ENCODE data around the gene STXBP6. TPM values are rescaled to one million over a fixed set of nuclear protein-coding genes. Genes with fewer than 3 reads are reported as not detected.
"Not testable (repeated sequence)": the region's sequence is repeated elsewhere in the genome, so short reads cannot be mapped to it uniquely, and the experiment has no call there.

Gene STXBP6
- total RNA-seq, 1 donor from 2014 or later = 11.0 TPM

DNA sequence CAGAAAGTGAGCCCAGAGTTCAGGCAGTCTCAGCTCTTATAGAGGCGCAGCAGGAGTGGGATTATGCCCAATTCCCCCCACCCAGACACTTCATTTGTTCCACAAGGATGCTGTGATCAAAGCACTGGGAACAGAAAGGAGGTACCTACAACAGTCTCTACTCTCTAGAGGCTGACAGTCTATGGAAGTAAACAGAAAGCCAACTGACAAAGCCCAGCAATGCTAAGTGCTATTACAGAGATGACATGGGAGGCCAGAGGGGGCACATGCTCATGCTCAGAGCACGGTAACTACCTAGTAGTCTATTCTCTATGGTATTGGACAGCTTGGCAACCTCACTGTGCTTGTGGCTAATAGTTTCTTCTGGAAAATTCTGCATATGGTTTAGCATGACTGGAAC lies 85.9 kb downstream of the STXBP6 start:
- no peaks in the 10 kb centered on the region for H3K36me3 ChIP-seq
- H3K27ac ChIP-seq = no peak overlapping the region
- no peaks in the 10 kb centered on the region for H3K27me3 ChIP-seq
- H3K27me3 Mint-ChIP-seq (ENCODE audit: insufficient read depth, low read depth) = peaks cover 2% of the 10 kb centered on the region
- H3K27ac Mint-ChIP-seq = no peak overlapping the region
- no peaks in the 10 kb centered on the region for H4K20me1 ChIP-seq (ENCODE audit: low read depth)
- H3K4me3 ChIP-seq = no peak overlapping the region
- H3F3A ChIP-seq (ENCODE audit: low read depth) = no peaks in the 10 kb centered on the region
- no peaks in the 10 kb centered on the region for H3K9me3 Mint-ChIP-seq
- TF ChIP-seq EZH2phosphoT487 (IDR thresholded peaks at IDR 0.05) (no peak), EZH2 (IDR thresholded peaks at IDR 0.05) (no peak), CTCF (IDR thresholded peaks at IDR 0.05) (no peak)
- H3K4me3 Mint-ChIP-seq = no peak overlapping the region
- H3K4me1 Mint-ChIP-seq = no peaks in the 10 kb centered on the region
- H3K9me3 ChIP-seq (ENCODE audit: low read depth) = no peaks in the 10 kb centered on the region
- no peaks in the 10 kb centered on the region for H3K79me2 ChIP-seq (ENCODE audit: low read depth)
- peak; percentile 14 for DNase-seq (ENCODE audit: low spot score)
- no peaks in the 10 kb centered on the region for H3K36me3 Mint-ChIP-seq
- no peak overlapping the region for H3K9ac ChIP-seq
- H3K4me1 ChIP-seq = no peaks in the 10 kb centered on the region
- no peak overlapping the region for H3K4me2 ChIP-seq
- H2AFZ ChIP-seq (replicated peaks) = no peak overlapping the region

DNA sequence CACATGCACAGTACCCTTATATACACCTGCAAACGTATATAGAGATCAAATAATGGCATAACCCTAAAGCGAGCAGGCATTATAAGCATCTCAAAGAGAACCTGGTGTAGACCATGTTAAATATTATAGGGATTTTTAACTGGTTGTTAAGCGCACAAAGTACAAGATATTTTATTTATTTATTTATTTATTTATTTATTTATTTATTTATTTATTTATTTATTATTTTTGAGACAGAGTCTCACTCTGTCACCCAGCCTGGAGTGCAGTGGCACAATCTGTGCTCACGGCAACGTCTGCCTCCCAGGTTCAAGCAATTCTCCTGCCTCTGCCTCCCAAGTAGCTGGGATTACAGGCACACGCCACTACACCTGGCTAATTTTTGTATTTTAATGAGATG lies 87.8 kb downstream of the STXBP6 start:
- not testable (repeated sequence) for H3F3A ChIP-seq (ENCODE audit: low read depth); H3K36me3 ChIP-seq; H3K4me1 ChIP-seq; H3K4me2 ChIP-seq; H2AFZ ChIP-seq (replicated peaks); H3K27me3 Mint-ChIP-seq (ENCODE audit: insufficient read depth, low read depth); H3K27ac Mint-ChIP-seq; H3K36me3 Mint-ChIP-seq; H3K27ac ChIP-seq; H3K27me3 ChIP-seq; H3K4me3 Mint-ChIP-seq; H4K20me1 ChIP-seq (ENCODE audit: low read depth); H3K4me1 Mint-ChIP-seq; H3K9me3 Mint-ChIP-seq; H3K79me2 ChIP-seq (ENCODE audit: low read depth); DNase-seq (ENCODE audit: low spot score); H3K4me3 ChIP-seq; H3K9ac ChIP-seq; H3K9me3 ChIP-seq (ENCODE audit: low read depth)

GRCh38 chr14:24960816-24961215 lies 89.1 kb downstream of the STXBP6 start:
- Histone ChIP-seq H4K20me1 (ENCODE audit: low read depth) (no peaks in the 10 kb centered on the region), H3F3A (ENCODE audit: low read depth) (peaks cover 6% of the 10 kb centered on the region), H3K27ac (no peak overlapping the region), H3K9me3 (ENCODE audit: low read depth) (no peaks in the 10 kb centered on the region), H3K9ac (no peak overlapping the region), H3K4me3 (no peak overlapping the region), H3K27me3 (no peaks in the 10 kb centered on the region), H2AFZ (replicated peaks) (no peak overlapping the region), H3K4me1 (peaks cover 9% of the 10 kb centered on the region), H3K79me2 (ENCODE audit: low read depth) (no peaks in the 10 kb centered on the region), H3K4me2 (no peak overlapping the region), H3K36me3 (no peaks in the 10 kb centered on the region)
- Mint-ChIP-seq H3K4me1 (peaks cover 3% of the 10 kb centered on the region), H3K27ac (no peak overlapping the region), H3K9me3 (no peaks in the 10 kb centered on the region), H3K4me3 (no peak overlapping the region), H3K27me3 (ENCODE audit: insufficient read depth, low read depth) (peaks cover 2% of the 10 kb centered on the region), H3K36me3 (no peaks in the 10 kb centered on the region)
- DNase-seq (ENCODE audit: low spot score) = no peak
- TF ChIP-seq EZH2phosphoT487 (IDR thresholded peaks at IDR 0.05) (no peak), CTCF (IDR thresholded peaks at IDR 0.05) (no peak), EZH2 (IDR thresholded peaks at IDR 0.05) (no peak)

GRCh38 chr14:24959791-24960331 lies 90.1 kb downstream of the STXBP6 start:
- H3K27ac Mint-ChIP-seq = no peak overlapping the region
- no peak overlapping the region for H3K9ac ChIP-seq
- no peaks in the 10 kb centered on the region for H3K27me3 ChIP-seq
- no peaks in the 10 kb centered on the region for H3K79me2 ChIP-seq (ENCODE audit: low read depth)
- H3K36me3 Mint-ChIP-seq = no peaks in the 10 kb centered on the region
- no peak overlapping the region for H3K4me3 Mint-ChIP-seq
- TF ChIP-seq CTCF (IDR thresholded peaks at IDR 0.05) (no peak), EZH2phosphoT487 (IDR thresholded peaks at IDR 0.05) (no peak), EZH2 (IDR thresholded peaks at IDR 0.05) (no peak)
- no peak overlapping the region for H2AFZ ChIP-seq (replicated peaks)
- no peaks in the 10 kb centered on the region for H4K20me1 ChIP-seq (ENCODE audit: low read depth)
- peaks cover 5% of the 10 kb centered on the region for H3K27me3 Mint-ChIP-seq (ENCODE audit: insufficient read depth, low read depth)
- no peak overlapping the region for H3K27ac ChIP-seq
- no peaks in the 10 kb centered on the region for H3K9me3 Mint-ChIP-seq
- peaks cover 6% of the 10 kb centered on the region for H3F3A ChIP-seq (ENCODE audit: low read depth)
- no peaks in the 10 kb centered on the region for H3K36me3 ChIP-seq
- H3K4me3 ChIP-seq = no peak overlapping the region
- H3K4me2 ChIP-seq = no peak overlapping the region
- no peak for DNase-seq (ENCODE audit: low spot score)
- H3K9me3 ChIP-seq (ENCODE audit: low read depth) = no peaks in the 10 kb centered on the region
- peaks cover 10% of the 10 kb centered on the region for H3K4me1 ChIP-seq
- peaks cover 3% of the 10 kb centered on the region for H3K4me1 Mint-ChIP-seq

Measured in neural progenitor cell (in vitro differentiated cells).